Measurements from ENCODE around the gene ESYT1.

DNA sequence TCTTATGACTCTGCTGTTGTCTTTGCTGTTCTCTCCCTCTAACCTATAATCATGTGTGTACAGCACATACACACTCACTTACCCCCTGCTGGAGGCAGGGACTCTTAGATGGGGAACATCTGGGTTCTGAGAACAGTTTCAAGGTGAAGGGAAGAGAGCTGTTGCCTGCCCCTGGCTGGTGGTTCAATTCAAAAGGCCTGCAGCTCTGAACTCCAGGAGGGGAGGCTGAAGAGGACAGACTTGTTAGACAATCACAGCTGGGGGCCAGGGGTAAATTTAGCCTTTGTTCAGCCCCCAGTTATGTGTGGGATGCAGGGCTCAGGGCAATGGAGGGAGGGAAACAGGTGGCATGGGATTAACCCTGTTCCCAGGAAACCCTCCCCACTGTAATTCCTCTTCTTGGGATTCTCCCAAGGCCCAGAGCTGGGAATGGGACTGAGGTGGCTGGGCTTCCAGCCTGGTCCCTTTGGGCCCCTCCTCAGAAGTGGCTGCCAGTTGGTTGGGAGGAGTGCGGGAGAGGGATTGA lies 26.2 kb downstream of the ESYT1 start:
- TF ChIP-seq, protein P1, sequence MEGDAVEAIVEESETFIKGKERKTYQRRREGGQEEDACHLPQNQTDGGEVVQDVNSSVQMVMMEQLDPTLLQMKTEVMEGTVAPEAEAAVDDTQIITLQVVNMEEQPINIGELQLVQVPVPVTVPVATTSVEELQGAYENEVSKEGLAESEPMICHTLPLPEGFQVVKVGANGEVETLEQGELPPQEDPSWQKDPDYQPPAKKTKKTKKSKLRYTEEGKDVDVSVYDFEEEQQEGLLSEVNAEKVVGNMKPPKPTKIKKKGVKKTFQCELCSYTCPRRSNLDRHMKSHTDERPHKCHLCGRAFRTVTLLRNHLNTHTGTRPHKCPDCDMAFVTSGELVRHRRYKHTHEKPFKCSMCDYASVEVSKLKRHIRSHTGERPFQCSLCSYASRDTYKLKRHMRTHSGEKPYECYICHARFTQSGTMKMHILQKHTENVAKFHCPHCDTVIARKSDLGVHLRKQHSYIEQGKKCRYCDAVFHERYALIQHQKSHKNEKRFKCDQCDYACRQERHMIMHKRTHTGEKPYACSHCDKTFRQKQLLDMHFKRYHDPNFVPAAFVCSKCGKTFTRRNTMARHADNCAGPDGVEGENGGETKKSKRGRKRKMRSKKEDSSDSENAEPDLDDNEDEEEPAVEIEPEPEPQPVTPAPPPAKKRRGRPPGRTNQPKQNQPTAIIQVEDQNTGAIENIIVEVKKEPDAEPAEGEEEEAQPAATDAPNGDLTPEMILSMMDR (IDR thresholded peaks at IDR 0.05; ENCODE audit: borderline replicate concordance, extremely low read depth, low read length, poor library complexity, severe bottlenecking): no peak
- no peak for TF ChIP-seq EZH2 (IDR thresholded peaks at IDR 0.05; ENCODE audit: borderline replicate concordance, low read depth, low read length, severe bottlenecking)

Measured in DND-41 (cell line).